ENCODE data around the gene SIGLEC1. TPM values are rescaled to one million over a fixed set of nuclear protein-coding genes. Genes with fewer than 3 reads are reported as not detected.

SIGLEC1 gene
- total RNA-seq, 2 experiments from 2014 or later = not detected

- ChIA-PET CTCF (interaction anchor here (0.8 to 3.5 kb wide), 12 partner anchors 9 to 180 kb away, joined by 3 to 36 read pairs (median 6); no protein-coding TSS in a partner anchor), POLR2A (no interaction called here)
- H3K36me3 Mint-ChIP-seq (ENCODE audit: low read depth) = no peaks in the 10 kb centered on the region
- H3K9me3 Mint-ChIP-seq (ENCODE audit: low read depth) = no peaks in the 10 kb centered on the region
- H3K4me3 Mint-ChIP-seq = no peak overlapping the region
- peaks cover 4% of the 10 kb centered on the region for H3K4me1 Mint-ChIP-seq
- intact Hi-C loops (cut with DNase I, micrococcal nuclease) = loop anchor here in 1 of 2 experiments (5.0 kb wide), 1 partner anchor 412 kb away; no protein-coding TSS in a partner anchor
- DNase-seq = no peak
- ATAC-seq = no peak
- no peak overlapping the region for H3K27ac Mint-ChIP-seq
- peaks cover 41% of the 10 kb centered on the region for H3K27me3 Mint-ChIP-seq
Observed at GRCh38 chr20:3674995-3675900, 37.2 kb downstream of the SIGLEC1 start.

GRCh38 chr20:3674447-3674846 lies 38.0 kb downstream of the SIGLEC1 start:
- Mint-ChIP-seq H3K4me3 (no peak overlapping the region), H3K27ac (no peak overlapping the region), H3K27me3 (peaks cover 38% of the 10 kb centered on the region), H3K4me1 (peaks cover 4% of the 10 kb centered on the region), H3K36me3 (ENCODE audit: low read depth) (no peaks in the 10 kb centered on the region), H3K9me3 (ENCODE audit: low read depth) (no peaks in the 10 kb centered on the region)
- intact Hi-C loops (cut with DNase I, micrococcal nuclease) = no loop called here
- ChIA-PET POLR2A (no interaction called here), CTCF (interaction anchor here (0.6 to 3.5 kb wide), 6 partner anchors 9 to 81 kb away, joined by 3 to 16 read pairs (median 4); no protein-coding TSS in a partner anchor)
- no peak for ATAC-seq
- no peak for DNase-seq

DNA sequence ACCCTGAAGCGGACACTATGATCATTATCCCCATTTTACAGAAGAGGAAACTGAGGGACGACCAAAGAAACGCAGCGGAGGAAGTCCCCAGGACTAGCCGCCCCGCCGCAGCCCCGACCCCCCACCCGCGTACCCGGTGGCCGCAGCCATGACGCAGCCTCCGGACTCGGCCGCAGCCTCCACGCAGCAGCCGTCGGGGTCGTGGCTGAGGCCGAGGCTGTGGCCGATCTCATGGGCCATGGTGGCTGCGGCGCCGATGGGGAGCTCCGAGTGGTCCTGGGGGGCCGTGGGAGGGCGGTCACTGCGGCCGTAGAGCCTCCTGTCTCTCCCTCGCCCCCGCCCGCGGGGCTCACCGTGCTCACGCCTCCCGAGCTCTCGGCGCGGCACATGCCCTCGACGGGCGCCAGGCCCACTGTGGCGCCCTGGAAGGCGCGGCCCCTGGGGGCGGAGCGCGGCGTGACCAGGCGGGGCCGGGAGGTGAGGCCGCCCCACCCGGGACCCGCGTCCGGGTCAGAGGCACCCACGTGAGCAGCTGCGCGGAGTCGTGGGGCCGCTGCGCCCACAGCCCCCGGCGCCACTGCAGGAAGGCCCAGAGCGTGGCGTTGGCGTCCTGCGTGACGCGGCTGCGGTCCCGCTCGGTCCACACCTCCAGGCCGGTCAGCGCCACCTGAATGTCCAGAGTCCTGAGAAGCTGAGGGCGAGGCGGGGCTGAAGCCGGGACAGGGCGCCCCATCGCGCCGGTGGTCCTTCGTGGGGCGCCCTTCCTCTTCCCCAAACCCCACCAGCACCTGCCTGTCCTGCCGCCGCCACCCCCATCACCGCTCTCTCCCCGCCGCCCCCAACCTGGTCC lies 39.0 kb downstream of the SIGLEC1 start:
- no peak for ATAC-seq
- ChIA-PET CTCF (interaction anchor here (0.6 to 1.5 kb wide), 2 partner anchors 21 to 78 kb away, joined by 3 to 4 read pairs; no protein-coding TSS in a partner anchor), POLR2A (interaction anchor here (0.6 kb wide), 1 partner anchor 618 kb away, joined by 5 read pairs; no protein-coding TSS in a partner anchor)
- intact Hi-C loops (cut with DNase I, micrococcal nuclease) = no loop called here
- H3K4me1 Mint-ChIP-seq = peaks cover 4% of the 10 kb centered on the region
- no peak overlapping the region for H3K4me3 Mint-ChIP-seq
- peaks cover 37% of the 10 kb centered on the region for H3K27me3 Mint-ChIP-seq
- H3K27ac Mint-ChIP-seq = no peak overlapping the region
- DNase-seq = no peak
- H3K36me3 Mint-ChIP-seq (ENCODE audit: low read depth) = no peaks in the 10 kb centered on the region
- no peaks in the 10 kb centered on the region for H3K9me3 Mint-ChIP-seq (ENCODE audit: low read depth)

- peaks cover 37% of the 10 kb centered on the region for H3K27me3 Mint-ChIP-seq
- ChIA-PET CTCF (no interaction called here), POLR2A (no interaction called here)
- DNase-seq = no peak
- H3K4me3 Mint-ChIP-seq = no peak overlapping the region
- peak; percentile 21 for ATAC-seq
- peaks cover 4% of the 10 kb centered on the region for H3K4me1 Mint-ChIP-seq
- H3K9me3 Mint-ChIP-seq (ENCODE audit: low read depth) = no peaks in the 10 kb centered on the region
- intact Hi-C loops (cut with DNase I, micrococcal nuclease) = no loop called here
- H3K36me3 Mint-ChIP-seq (ENCODE audit: low read depth) = no peaks in the 10 kb centered on the region
- H3K27ac Mint-ChIP-seq = no peak overlapping the region
Observed at GRCh38 chr20:3672547-3673171, 39.7 kb downstream of the SIGLEC1 start.

- Mint-ChIP-seq H3K4me1 (peaks cover 6% of the 10 kb centered on the region), H3K9me3 (ENCODE audit: low read depth) (no peaks in the 10 kb centered on the region), H3K27ac (no peak overlapping the region), H3K27me3 (peaks cover 40% of the 10 kb centered on the region), H3K36me3 (ENCODE audit: low read depth) (no peaks in the 10 kb centered on the region), H3K4me3 (no peak overlapping the region)
- no peak for ATAC-seq
- intact Hi-C loops (cut with DNase I, micrococcal nuclease) = no loop called here
- DNase-seq = no peak
- POLR2A ChIA-PET = no interaction called here
- CTCF ChIA-PET = interaction anchor here (0.6 kb wide), 1 partner anchor 38 kb away, joined by 3 read pairs; no protein-coding TSS in a partner anchor
Observed at GRCh38 chr20:3671986-3672546, 40.3 kb downstream of the SIGLEC1 start.

DNA sequence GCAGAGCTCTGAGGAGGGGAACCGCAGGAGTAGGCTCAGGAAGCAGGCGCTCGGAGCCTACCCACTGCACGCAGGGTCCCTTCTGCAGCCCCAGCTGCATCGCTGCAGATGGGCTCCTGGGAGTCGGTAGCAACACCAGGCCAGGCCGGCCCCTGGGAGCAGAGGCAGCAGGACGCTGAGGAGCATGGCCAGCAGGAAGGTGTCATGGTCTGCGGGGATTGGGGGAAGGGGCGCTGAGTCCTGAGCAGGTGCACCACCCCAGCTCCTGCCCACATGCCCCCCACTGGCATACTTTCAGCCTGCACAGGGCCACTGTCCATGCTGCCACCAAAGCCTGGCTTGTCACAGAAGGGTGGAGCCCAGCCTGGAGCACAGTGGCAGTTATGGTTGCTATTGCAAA lies 41.5 kb downstream of the SIGLEC1 start:
- no peaks in the 10 kb centered on the region for H3K9me3 Mint-ChIP-seq (ENCODE audit: low read depth)
- no peak overlapping the region for H3K27ac Mint-ChIP-seq
- ATAC-seq (no peak), DNase-seq (no peak)
- ChIA-PET CTCF (interaction anchor here (0.7 kb wide), 1 partner anchor 75 kb away, joined by 3 read pairs; no protein-coding TSS in a partner anchor), POLR2A (no interaction called here)
- intact Hi-C loops (cut with DNase I, micrococcal nuclease) = no loop called here
- H3K36me3 Mint-ChIP-seq (ENCODE audit: low read depth) = no peaks in the 10 kb centered on the region
- H3K4me1 Mint-ChIP-seq = peaks cover 13% of the 10 kb centered on the region
- H3K27me3 Mint-ChIP-seq = peaks cover 36% of the 10 kb centered on the region
- H3K4me3 Mint-ChIP-seq = no peak overlapping the region

DNA sequence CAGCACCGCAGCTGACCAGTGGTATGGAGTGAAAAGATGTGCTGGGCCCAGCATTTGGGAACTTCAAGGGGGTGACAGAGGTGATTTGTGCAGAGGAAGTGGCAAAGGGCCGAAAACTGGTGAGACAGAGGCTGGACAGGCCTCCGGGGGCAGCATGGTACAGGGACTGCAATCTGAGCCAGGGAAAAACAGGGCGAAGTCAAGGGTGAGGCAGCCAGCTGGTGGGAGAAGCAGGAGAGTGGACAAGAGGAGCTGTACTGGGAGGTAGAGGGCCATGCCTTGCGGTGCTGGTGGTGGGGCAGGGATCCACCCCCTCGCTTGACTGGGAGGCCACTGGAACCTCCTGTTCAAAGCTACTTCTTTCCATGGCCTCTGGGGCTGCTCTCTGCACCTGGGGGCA lies 41.9 kb downstream of the SIGLEC1 start:
- intact Hi-C loops (cut with DNase I, micrococcal nuclease) = no loop called here
- ChIA-PET POLR2A (no interaction called here), CTCF (interaction anchor here (0.7 kb wide), 1 partner anchor 75 kb away, joined by 3 read pairs; no protein-coding TSS in a partner anchor)
- no peak overlapping the region for H3K27ac Mint-ChIP-seq
- ATAC-seq (no peak), DNase-seq (no peak)
- no peaks in the 10 kb centered on the region for H3K9me3 Mint-ChIP-seq (ENCODE audit: low read depth)
- H3K36me3 Mint-ChIP-seq (ENCODE audit: low read depth) = no peaks in the 10 kb centered on the region
- peaks cover 17% of the 10 kb centered on the region for H3K4me1 Mint-ChIP-seq
- H3K4me3 Mint-ChIP-seq = no peak overlapping the region
- peaks cover 32% of the 10 kb centered on the region for H3K27me3 Mint-ChIP-seq

- intact Hi-C loops (cut with DNase I, micrococcal nuclease) = no loop called here
- Mint-ChIP-seq H3K27ac (no peak overlapping the region), H3K4me1 (peaks cover 20% of the 10 kb centered on the region)
Observed at GRCh38 chr20:3669710-3670367, 42.6 kb downstream of the SIGLEC1 start.

DNA sequence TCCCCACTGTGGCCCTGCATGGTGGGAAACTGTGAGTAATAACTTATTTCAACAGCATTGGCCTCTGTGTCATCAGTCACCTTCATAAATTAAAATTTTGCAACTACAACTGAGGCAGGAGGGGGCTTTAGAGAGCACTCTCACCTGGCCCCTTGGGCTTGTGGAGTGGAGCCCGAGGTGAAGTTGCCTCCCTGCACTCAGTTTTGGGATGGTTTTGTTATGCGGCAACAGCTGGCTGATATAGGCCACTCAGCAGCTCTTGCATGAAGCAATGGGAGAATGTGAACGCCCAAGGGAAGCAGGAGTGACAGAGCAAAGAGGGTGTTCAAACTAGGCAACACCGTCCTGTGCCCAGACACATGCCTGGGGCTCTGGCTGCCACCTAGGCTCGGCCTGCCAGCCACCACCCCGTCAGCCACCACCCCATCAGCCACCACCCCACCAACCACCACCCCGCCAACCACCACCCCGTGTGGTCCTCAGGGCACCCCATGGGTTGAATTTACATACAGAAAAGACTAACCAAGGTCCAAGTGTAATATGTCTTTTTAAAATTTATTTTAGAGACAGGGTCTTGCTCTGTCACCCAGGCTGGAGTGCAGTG lies 44.9 kb downstream of the SIGLEC1 start:
- no peak overlapping the region for H3K27ac Mint-ChIP-seq
- ATAC-seq (no peak), DNase-seq (no peak)
- no peak overlapping the region for H3K4me3 Mint-ChIP-seq
- ChIA-PET POLR2A (no interaction called here), CTCF (interaction anchor here (0.9 to 1.1 kb wide), 2 partner anchors 29 to 351 kb away, joined by 3 to 4 read pairs; no protein-coding TSS in a partner anchor)
- peaks cover 19% of the 10 kb centered on the region for H3K4me1 Mint-ChIP-seq
- H3K36me3 Mint-ChIP-seq (ENCODE audit: low read depth) = no peaks in the 10 kb centered on the region
- peaks cover 22% of the 10 kb centered on the region for H3K27me3 Mint-ChIP-seq
- intact Hi-C loops (cut with DNase I, micrococcal nuclease) = no loop called here
- no peaks in the 10 kb centered on the region for H3K9me3 Mint-ChIP-seq (ENCODE audit: low read depth)

More at GRCh38 chr20:3669710-3670367, 42.6 kb downstream of the SIGLEC1 start:
- Mint-ChIP-seq H3K4me3 (no peak overlapping the region), H3K27me3 (peaks cover 27% of the 10 kb centered on the region), H3K36me3 (ENCODE audit: low read depth) (no peaks in the 10 kb centered on the region), H3K9me3 (ENCODE audit: low read depth) (no peaks in the 10 kb centered on the region)
- ChIA-PET CTCF (interaction anchor here (0.9 kb wide), 1 partner anchor 41 kb away, joined by 3 read pairs; no protein-coding TSS in a partner anchor), POLR2A (no interaction called here)
- DNase-seq = no peak
- no peak for ATAC-seq

DNA sequence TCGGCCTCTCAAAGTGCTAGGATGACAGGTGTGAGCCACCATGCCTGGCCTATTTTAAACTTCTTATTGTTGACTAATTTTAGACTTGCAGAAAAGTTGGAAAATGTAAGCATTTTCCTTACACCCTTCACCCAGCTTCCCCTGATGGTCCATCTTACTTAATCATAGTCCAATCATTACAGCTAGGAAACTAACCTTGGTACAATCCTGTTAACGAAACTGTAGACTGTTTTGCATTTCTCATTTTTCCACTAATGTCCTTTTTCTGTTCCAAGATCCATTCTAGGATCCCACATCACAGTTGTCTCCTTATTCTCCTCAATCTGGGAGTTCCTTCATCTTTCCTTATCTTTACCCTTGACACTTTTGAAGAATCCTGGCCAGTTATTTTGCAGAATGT lies 48.5 kb downstream of the SIGLEC1 start:
- Mint-ChIP-seq H3K4me1 (peaks cover 25% of the 10 kb centered on the region), H3K27me3 (peaks cover 36% of the 10 kb centered on the region), H3K4me3 (no peak overlapping the region), H3K27ac (no peak overlapping the region), H3K36me3 (ENCODE audit: low read depth) (no peaks in the 10 kb centered on the region), H3K9me3 (ENCODE audit: low read depth) (no peaks in the 10 kb centered on the region)
- CTCF ChIA-PET = no interaction called here
- intact Hi-C loops (cut with DNase I, micrococcal nuclease) = no loop called here
- POLR2A ChIA-PET = no interaction called here
- DNase-seq (no peak), ATAC-seq (no peak)
